ENCODE results near the gene RSAD1.

DNA sequence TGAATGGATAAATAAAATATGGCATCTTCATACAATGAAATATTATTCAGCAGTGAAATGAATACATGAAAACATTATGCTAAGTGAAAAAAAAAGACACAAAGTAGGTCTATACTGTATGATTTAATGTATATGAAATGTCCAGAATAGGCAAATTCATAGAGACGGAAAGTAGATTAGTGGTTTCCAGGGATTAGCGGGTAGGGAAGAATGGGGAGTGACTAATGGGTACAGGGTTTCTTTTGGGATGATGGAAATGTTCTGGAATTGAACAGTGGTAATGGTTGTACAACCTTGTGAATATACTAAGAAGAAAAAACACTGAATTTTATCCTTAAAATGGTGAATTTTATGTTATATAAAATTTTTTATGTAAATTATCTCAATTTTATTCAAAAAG is 21.1 kb downstream of the RSAD1 start:
- TF ChIP-seq GATA2 (IDR thresholded peaks at IDR 0.05; ENCODE audit: low read depth, low read length) = no peak
- TF ChIP-seq GATA3 (IDR thresholded peaks at IDR 0.05; ENCODE audit: low read depth, low read length) = no peak

Measured in SH-SY5Y (cell line).